AG08396 (cell line): ENCODE results near the gene TCEANC2.

Source experiments
- DNase-seq: peaks from one replicate; pipeline ENCODE4 v3.0.0; 2012; ENCODE audit warnings: low spot score, mixed read lengths

TCEANC2 gene

GRCh38 chr1:54114001-54114400 lies 60.6 kb downstream of the TCEANC2 start:
- no peak for DNase-seq

- no peak for DNase-seq
Observed at GRCh38 chr1:54114955-54115354, 61.5 kb downstream of the TCEANC2 start.

- no peak for DNase-seq
Observed at GRCh38 chr1:54115520-54115919, 62.1 kb downstream of the TCEANC2 start.

GRCh38 chr1:54117815-54118563 lies 64.6 kb downstream of the TCEANC2 start:
- DNase-seq: no peak

DNA sequence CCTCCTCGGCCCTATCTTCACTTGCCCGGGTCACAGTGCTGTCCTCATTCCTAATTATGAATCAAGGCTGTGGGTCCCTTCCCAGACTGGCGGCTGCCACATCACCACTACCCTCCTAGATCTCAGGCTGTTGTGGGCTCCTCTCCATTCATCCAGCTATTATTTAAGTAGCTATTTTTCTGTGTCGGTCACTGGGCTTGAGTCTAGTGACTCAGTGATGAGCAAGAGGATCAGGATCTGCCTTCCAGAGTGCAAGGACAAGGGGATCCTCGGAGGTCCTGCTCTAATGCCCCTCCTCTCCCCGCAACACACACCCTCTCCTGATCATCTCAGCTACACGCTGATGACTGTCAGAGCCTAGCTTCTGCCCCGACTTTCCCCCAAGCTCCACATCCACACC lies 65.3 kb downstream of the TCEANC2 start:
- peak; percentile 87 for DNase-seq

- no peak for DNase-seq
Observed at GRCh38 chr1:54120018-54120697, 66.8 kb downstream of the TCEANC2 start.

- DNase-seq: no peak
Observed at GRCh38 chr1:54120698-54121481, 67.5 kb downstream of the TCEANC2 start.

DNA sequence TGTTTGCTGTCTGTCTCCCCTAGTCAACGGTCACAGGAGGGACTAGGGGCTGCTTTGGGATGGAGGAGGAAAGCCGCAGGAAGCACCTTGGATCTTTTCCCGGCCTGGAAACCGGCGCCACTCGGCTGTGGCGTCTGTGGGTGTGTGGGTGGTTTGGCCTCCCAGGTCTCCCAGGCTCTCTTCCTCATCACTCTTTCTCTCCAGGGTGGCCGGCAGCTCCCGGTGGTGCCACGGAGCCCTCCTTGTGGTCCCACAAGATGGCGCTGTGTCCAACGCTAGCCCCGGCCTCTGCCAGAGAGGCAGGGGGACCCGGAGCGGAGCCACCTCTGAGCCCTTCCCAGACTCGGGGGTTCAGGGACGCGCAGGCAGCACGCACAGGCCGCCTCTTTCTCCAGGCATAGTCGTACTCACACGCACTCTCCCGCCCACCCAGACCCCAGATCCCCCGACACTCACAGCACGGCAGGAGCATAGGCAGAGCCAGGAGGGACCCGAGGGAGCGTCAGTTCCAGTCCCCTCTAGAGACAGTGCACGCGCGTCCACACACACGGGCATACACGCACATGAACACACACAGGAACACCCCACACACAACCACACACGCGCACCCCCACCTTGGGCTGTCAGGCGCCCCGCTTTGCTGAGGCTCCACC lies 68.2 kb downstream of the TCEANC2 start:
- DNase-seq: peak; percentile 89

DNA sequence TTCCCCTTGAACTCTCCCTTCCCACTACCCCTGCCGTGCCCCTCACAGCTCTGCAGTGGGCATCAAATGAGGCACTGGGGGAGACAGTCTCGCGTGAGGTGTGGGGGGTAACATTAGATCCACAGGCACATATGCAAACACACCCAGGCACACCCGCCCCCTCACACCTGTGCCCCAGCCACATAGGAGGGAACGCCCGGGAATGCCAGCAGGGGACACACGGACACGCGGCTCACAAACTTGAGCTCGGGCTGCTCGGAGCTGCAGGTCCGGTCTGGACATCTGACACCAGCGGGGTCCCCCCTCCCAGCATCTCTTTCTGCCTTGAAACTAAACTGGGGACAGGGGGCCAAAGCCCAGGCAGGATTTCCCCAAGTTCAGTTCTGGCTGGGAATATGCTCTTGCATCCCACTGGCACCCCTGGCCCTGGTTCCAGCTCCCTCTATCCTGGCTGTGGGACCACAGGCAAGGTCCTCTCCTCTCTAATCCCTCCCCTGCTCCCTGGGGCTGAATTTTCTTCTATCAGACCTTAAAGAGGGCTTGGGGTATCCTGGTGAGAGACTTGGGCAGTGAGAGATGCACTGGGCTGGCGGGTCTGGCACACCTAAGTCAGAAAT lies 68.8 kb downstream of the TCEANC2 start:
- DNase-seq: no peak

DNA sequence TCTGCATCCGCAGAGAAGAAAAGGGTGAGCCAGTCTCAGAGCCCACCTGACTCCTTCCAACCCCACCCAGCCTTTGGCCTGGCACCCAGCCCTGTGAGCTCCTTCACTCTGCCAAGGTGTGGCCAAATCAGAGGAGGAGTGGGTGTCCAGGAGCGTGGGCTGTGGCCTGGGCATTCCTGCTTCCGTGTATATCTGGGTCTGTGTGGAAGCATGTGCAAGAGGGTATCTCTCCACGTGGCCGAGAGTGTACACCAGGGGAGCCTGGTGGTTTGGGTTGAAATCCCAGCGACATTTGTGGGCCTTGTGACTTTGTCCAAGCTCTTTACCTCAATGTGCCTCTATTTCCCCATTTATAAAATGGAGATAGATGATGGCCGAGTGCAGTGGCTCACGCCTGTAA lies 69.6 kb downstream of the TCEANC2 start:
- DNase-seq: no peak

- no peak for DNase-seq
Observed at GRCh38 chr1:54124472-54124871, 71.1 kb downstream of the TCEANC2 start.

DNA sequence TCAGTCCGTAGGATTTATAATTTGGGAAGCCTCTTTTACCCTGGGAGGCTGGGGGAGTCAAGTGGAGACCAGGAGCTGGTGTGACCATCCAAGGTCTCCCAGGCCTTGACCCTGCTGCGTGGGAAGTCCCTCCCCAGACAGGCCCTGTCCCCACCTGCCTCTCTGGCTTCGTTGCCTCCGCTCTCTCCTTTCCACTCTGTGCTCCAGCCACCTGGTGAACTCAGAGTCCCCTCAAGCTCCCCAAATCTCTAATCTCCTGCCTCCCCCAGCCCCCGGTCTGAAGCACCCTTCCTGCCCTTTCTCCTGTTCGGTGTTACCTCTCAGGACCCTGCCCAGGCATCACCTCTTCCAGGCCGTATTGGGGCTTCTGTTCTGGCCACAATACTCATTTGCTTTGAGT lies 71.5 kb downstream of the TCEANC2 start:
- no peak for DNase-seq

DNA sequence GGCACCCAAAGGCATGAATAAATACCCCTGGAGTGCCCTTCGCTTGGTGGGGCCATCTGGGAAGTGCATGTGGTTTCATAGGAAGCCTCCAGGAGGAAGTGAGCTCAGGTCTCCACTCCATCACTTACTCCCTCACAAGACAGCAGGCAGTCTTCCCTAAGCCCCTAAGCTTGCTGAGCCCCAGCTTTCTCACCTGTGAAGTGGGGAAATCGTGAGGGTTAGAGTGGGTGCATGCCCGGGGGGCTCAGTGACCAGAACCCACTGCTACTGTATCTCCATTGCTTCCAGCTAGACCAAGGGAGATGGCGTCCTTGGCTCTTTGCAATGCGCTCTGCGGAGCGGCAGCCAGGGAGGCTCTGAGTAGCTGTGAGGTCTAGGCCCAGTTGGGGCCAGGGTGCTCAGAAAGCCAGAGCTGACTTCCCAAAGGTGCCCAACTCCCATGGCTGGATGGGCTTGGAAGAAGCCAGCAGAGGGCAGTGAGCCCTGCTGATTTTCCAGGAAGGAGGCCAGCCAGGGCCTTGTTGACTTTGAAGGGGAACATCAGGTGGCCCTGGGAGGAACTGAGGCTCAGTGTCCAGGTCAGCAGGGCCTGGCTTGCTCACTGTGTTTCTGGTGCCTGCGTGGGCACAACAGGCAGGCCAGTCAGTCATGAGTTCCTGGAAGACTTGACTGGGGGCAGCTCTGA lies 72.1 kb downstream of the TCEANC2 start:
- DNase-seq: no peak

DNA sequence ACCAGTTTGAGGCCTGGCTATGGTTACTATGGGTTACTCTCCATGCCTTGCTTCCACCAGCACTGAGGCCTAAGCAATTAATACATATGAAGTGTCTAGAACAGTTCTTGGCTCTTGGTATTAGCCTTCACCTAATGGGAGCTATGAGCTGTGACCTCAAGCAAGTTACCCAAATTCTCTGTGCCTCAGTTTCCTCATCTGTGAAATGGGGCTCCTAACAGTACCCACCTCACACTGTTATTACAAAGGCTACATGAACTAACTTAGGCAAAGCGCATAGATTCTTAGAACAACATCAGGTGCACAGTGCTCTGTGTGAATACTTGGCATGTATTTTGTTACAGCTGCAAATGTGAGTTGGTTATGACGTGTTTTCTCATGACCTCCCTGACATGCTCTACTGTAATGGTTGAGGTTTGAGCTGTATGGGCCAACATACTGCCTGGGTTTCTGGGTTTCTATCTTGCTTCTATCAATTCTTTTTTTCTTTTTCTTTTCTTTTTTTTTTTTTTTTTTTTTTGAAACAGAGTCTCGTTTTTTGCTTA lies 72.9 kb downstream of the TCEANC2 start:
- no peak for DNase-seq

- DNase-seq: no peak
Observed at GRCh38 chr1:54127594-54128300, 74.3 kb downstream of the TCEANC2 start.

DNA sequence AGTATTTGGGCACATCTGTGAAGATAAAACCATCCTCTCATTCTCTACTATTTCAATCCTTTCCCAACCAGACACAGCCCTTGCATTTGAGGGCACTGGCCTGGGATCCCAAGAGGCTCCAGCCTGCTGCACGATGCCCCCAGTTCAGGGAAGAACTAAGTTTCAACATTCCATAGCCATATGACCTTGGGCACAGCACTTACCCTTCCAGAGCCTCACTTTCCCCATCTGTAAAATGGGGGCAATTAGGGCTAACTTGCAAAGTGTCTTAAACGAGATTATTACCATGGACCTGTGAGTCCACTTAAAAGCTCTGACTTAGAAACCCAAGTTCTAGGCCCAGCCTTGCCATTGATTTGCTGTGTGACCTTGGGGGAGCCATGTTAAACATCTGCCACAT lies 76.5 kb downstream of the TCEANC2 start:
- DNase-seq: no peak

GRCh38 chr1:54131419-54131818 lies 78.0 kb downstream of the TCEANC2 start:
- no peak for DNase-seq

- DNase-seq: no peak
Observed at GRCh38 chr1:54132495-54132894, 79.1 kb downstream of the TCEANC2 start.

- DNase-seq: no peak
Observed at GRCh38 chr1:54134295-54134694, 80.9 kb downstream of the TCEANC2 start.

- DNase-seq: no peak
Observed at GRCh38 chr1:54135436-54136120, 82.2 kb downstream of the TCEANC2 start.
